OCI-LY1 (cell line): ENCODE measurements around the gene PDGFD.

ENCODE experiments used
- EZH2 ChIP-seq: fragments of 200-600 bp; sonication (generic), shearing (Covaris generic); IDR thresholded peaks from 2 replicates; pipeline ENCODE4 v1.8.0; 2017; ENCODE audit warnings: borderline replicate concordance, mixed run types, mild to moderate bottlenecking, antibody characterized with exemption, low read length, moderate library complexity, mixed read lengths
- TF ChIP-seq, protein P1 (sequence below): fragments of 200-600 bp; sonication (generic), shearing (Covaris generic); IDR thresholded peaks from 2 replicates; pipeline ENCODE4 v1.5.1; 2017; ENCODE audit warnings: mild to moderate bottlenecking, antibody characterized with exemption, low read length, moderate library complexity, mixed read lengths

DNA sequence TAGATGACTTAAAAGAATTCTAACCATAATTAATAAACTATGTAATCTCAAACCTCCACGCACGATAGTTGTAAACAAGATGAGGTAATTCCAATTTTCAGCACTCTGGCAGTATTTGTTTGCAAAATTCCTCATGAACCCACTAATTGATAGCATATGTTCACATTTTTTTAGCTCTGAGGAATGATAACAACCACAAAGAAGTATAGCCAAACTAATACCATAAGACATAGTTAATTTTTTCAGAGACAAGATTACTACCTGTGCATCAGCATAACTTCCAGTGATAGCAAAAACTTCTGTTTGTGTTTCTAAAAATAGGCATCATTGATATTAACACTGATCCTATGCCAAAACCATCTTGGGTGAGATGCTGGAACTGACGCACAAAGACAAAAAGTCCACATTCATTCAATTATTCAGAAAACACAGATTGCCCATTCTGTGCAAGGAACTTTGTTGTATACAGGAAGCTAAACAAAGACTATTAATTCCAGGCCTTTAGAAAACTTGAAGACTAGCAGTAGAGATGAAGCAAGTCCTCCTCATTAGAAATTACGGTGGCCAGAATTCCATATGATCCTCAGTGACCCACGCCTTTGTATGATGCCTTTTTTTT, 57.7 kb downstream of the PDGFD start:
- TF ChIP-seq, protein P1, sequence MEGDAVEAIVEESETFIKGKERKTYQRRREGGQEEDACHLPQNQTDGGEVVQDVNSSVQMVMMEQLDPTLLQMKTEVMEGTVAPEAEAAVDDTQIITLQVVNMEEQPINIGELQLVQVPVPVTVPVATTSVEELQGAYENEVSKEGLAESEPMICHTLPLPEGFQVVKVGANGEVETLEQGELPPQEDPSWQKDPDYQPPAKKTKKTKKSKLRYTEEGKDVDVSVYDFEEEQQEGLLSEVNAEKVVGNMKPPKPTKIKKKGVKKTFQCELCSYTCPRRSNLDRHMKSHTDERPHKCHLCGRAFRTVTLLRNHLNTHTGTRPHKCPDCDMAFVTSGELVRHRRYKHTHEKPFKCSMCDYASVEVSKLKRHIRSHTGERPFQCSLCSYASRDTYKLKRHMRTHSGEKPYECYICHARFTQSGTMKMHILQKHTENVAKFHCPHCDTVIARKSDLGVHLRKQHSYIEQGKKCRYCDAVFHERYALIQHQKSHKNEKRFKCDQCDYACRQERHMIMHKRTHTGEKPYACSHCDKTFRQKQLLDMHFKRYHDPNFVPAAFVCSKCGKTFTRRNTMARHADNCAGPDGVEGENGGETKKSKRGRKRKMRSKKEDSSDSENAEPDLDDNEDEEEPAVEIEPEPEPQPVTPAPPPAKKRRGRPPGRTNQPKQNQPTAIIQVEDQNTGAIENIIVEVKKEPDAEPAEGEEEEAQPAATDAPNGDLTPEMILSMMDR, result no peak
- no peak for TF ChIP-seq EZH2
